Measurements from ENCODE around the gene HCFC1R1. TPM values are rescaled to one million over a fixed set of nuclear protein-coding genes. Genes with fewer than 3 reads are reported as not detected.

Gene HCFC1R1
- polyA plus RNA-seq, 1 donor from 2014 or later = 19.0 TPM

DNA sequence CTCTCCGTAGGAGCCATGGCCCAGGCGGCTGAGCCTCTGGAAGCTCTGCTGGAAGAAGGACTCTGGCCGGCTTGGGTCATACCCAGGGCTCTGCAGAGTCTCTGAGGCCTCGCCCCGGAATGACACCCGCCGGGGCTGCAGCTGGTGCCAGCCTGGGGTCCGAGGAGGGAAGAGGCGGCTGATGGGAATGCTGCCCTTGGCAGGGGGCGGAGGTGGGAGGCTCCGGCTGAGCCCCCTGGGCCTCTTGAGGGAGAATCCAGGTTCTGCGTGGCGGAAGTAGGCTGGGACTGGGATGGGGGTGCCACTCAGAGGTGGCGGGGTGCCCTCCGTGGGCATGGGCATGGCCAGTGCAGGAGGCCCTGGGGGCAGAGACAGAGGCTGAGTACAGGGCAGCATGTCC, 47.1 kb downstream of the HCFC1R1 start:
- no peak overlapping the region for H2AFZ ChIP-seq (ENCODE audit: low read depth, low read length)
- no peaks in the 10 kb centered on the region for H3F3A ChIP-seq (ENCODE audit: insufficient read depth, low read length, poor library complexity, severe bottlenecking)
- H3K9ac ChIP-seq (ENCODE audit: low read length) = no peak overlapping the region
- H3K9me2 ChIP-seq (ENCODE audit: insufficient read depth, low read length) = no peaks in the 10 kb centered on the region
- no peak overlapping the region for H3K27ac ChIP-seq (ENCODE audit: low read length)
- H3K36me3 ChIP-seq (ENCODE audit: insufficient read depth, low read length) = no peaks in the 10 kb centered on the region
- no peaks in the 10 kb centered on the region for H3K9me3 ChIP-seq (ENCODE audit: low read length)
- TF ChIP-seq MXI1 (conservative IDR thresholded peaks at IDR 0.05; ENCODE audit: poor library complexity, severe bottlenecking) (no peak), POLR2AphosphoS5 (IDR thresholded peaks at IDR 0.05) (no peak), EZH2 (IDR thresholded peaks at IDR 0.05; ENCODE audit: borderline replicate concordance, insufficient read depth, low read length, poor library complexity, severe bottlenecking) (no peak), SMC3 (conservative IDR thresholded peaks at IDR 0.05; ENCODE audit: poor library complexity) (no peak), RAD21 (conservative IDR thresholded peaks at IDR 0.05) (no peak), TAF1 (IDR thresholded peaks at IDR 0.05; ENCODE audit: low read depth) (no peak), EP300 (conservative IDR thresholded peaks at IDR 0.05; ENCODE audit: poor library complexity, severe bottlenecking) (no peak)
- TF ChIP-seq, protein P1, sequence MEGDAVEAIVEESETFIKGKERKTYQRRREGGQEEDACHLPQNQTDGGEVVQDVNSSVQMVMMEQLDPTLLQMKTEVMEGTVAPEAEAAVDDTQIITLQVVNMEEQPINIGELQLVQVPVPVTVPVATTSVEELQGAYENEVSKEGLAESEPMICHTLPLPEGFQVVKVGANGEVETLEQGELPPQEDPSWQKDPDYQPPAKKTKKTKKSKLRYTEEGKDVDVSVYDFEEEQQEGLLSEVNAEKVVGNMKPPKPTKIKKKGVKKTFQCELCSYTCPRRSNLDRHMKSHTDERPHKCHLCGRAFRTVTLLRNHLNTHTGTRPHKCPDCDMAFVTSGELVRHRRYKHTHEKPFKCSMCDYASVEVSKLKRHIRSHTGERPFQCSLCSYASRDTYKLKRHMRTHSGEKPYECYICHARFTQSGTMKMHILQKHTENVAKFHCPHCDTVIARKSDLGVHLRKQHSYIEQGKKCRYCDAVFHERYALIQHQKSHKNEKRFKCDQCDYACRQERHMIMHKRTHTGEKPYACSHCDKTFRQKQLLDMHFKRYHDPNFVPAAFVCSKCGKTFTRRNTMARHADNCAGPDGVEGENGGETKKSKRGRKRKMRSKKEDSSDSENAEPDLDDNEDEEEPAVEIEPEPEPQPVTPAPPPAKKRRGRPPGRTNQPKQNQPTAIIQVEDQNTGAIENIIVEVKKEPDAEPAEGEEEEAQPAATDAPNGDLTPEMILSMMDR (IDR thresholded peaks at IDR 0.05; ENCODE audit: poor library complexity, severe bottlenecking) = no peak
- TF ChIP-seq, protein P2, sequence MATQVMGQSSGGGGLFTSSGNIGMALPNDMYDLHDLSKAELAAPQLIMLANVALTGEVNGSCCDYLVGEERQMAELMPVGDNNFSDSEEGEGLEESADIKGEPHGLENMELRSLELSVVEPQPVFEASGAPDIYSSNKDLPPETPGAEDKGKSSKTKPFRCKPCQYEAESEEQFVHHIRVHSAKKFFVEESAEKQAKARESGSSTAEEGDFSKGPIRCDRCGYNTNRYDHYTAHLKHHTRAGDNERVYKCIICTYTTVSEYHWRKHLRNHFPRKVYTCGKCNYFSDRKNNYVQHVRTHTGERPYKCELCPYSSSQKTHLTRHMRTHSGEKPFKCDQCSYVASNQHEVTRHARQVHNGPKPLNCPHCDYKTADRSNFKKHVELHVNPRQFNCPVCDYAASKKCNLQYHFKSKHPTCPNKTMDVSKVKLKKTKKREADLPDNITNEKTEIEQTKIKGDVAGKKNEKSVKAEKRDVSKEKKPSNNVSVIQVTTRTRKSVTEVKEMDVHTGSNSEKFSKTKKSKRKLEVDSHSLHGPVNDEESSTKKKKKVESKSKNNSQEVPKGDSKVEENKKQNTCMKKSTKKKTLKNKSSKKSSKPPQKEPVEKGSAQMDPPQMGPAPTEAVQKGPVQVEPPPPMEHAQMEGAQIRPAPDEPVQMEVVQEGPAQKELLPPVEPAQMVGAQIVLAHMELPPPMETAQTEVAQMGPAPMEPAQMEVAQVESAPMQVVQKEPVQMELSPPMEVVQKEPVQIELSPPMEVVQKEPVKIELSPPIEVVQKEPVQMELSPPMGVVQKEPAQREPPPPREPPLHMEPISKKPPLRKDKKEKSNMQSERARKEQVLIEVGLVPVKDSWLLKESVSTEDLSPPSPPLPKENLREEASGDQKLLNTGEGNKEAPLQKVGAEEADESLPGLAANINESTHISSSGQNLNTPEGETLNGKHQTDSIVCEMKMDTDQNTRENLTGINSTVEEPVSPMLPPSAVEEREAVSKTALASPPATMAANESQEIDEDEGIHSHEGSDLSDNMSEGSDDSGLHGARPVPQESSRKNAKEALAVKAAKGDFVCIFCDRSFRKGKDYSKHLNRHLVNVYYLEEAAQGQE (IDR thresholded peaks at IDR 0.05; ENCODE audit: borderline replicate concordance) = no peak
- H4K20me1 ChIP-seq (ENCODE audit: insufficient read depth) = no peaks in the 10 kb centered on the region
- H3K4me2 ChIP-seq (ENCODE audit: low read length) = no peak overlapping the region
- H3K79me2 ChIP-seq (replicated peaks; ENCODE audit: insufficient read depth, low read length) = no peaks in the 10 kb centered on the region
- H3K27me3 ChIP-seq (ENCODE audit: insufficient read depth, low read depth, low read length) = no peaks in the 10 kb centered on the region
- H3K4me3 ChIP-seq (ENCODE audit: low read length) = no peak overlapping the region

DNA sequence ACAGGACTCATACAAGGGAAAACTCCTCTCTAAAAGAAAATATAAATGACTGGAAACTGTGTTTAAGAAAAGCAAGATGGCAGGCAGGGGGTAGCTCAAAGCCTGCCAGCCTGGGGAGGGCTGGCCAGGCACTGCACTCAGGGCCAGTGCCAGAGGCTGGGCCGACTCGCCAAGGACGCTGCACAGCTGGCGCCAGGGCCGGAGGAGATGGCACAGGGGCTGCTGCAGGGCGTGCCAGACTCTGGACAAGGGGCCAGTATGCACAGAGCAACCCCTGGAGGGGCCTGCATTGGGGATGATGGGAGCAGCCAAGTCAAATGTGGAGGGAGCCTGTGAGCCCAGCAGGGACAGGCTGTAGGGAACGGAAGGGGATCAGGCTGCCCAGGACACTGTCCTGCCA, 47.5 kb downstream of the HCFC1R1 start:
- H3K36me3 ChIP-seq (ENCODE audit: insufficient read depth, low read length) = no peaks in the 10 kb centered on the region
- TF ChIP-seq EZH2 (IDR thresholded peaks at IDR 0.05; ENCODE audit: borderline replicate concordance, insufficient read depth, low read length, poor library complexity, severe bottlenecking) (no peak), MXI1 (conservative IDR thresholded peaks at IDR 0.05; ENCODE audit: poor library complexity, severe bottlenecking) (no peak), RAD21 (conservative IDR thresholded peaks at IDR 0.05) (no peak), TAF1 (IDR thresholded peaks at IDR 0.05; ENCODE audit: low read depth) (no peak), SMC3 (conservative IDR thresholded peaks at IDR 0.05; ENCODE audit: poor library complexity) (no peak)
- TF ChIP-seq, protein P2 (IDR thresholded peaks at IDR 0.05; ENCODE audit: borderline replicate concordance) = no peak
- TF ChIP-seq, protein P1 (IDR thresholded peaks at IDR 0.05; ENCODE audit: poor library complexity, severe bottlenecking) = no peak
- no peaks in the 10 kb centered on the region for H3K79me2 ChIP-seq (replicated peaks; ENCODE audit: insufficient read depth, low read length)
- H2AFZ ChIP-seq (ENCODE audit: low read depth, low read length) = no peak overlapping the region
- no peaks in the 10 kb centered on the region for H3K9me2 ChIP-seq (ENCODE audit: insufficient read depth, low read length)
- no peaks in the 10 kb centered on the region for H3F3A ChIP-seq (ENCODE audit: insufficient read depth, low read length, poor library complexity, severe bottlenecking)
- no peak overlapping the region for H3K9ac ChIP-seq (ENCODE audit: low read length)
- H3K4me3 ChIP-seq (ENCODE audit: low read length) = no peak overlapping the region
- H3K27ac ChIP-seq (ENCODE audit: low read length) = no peak overlapping the region
- H3K27me3 ChIP-seq (ENCODE audit: insufficient read depth, low read depth, low read length) = no peaks in the 10 kb centered on the region
- no peak overlapping the region for H3K4me2 ChIP-seq (ENCODE audit: low read length)
- no peaks in the 10 kb centered on the region for H3K9me3 ChIP-seq (ENCODE audit: low read length)
- no peaks in the 10 kb centered on the region for H4K20me1 ChIP-seq (ENCODE audit: insufficient read depth)
